Measurements from ENCODE around the gene PPARD. TPM values are rescaled to one million over a fixed set of nuclear protein-coding genes. Genes with fewer than 3 reads are reported as not detected.

Gene PPARD
- total RNA-seq, 4 donors from 2014 or later, result 22.6 to 33.8 (median 27.1) TPM

DNA sequence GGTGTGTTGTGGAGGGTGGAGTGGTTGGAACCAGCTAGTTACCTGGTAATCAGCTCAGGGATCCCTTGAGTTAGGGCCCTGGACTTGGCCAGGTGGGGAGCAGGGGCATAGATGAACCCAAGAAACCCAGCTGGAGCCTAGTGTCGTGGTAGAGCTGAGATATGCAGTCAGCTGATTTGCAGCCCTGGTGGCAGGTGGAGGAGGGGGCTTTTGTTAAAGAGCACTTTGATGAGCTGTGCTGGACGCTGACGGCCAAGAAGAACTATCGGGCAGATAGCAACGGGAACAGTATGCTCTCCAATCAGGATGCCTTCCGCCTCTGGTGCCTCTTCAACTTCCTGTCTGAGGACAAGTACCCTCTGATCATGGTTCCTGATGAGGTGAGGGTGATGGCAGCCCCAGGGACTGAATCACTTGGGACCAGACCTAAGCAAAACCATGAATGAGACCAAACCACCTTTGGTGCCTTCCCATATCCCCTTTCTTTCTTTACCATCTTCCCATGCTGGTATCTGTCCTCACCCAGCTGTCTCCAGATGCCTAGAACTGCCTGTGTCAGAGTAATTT lies 32.0 kb upstream of the PPARD start:
- TF ChIP-seq, protein P1, sequence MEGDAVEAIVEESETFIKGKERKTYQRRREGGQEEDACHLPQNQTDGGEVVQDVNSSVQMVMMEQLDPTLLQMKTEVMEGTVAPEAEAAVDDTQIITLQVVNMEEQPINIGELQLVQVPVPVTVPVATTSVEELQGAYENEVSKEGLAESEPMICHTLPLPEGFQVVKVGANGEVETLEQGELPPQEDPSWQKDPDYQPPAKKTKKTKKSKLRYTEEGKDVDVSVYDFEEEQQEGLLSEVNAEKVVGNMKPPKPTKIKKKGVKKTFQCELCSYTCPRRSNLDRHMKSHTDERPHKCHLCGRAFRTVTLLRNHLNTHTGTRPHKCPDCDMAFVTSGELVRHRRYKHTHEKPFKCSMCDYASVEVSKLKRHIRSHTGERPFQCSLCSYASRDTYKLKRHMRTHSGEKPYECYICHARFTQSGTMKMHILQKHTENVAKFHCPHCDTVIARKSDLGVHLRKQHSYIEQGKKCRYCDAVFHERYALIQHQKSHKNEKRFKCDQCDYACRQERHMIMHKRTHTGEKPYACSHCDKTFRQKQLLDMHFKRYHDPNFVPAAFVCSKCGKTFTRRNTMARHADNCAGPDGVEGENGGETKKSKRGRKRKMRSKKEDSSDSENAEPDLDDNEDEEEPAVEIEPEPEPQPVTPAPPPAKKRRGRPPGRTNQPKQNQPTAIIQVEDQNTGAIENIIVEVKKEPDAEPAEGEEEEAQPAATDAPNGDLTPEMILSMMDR (IDR thresholded peaks at IDR 0.05), result no peak
- TF ChIP-seq POLR2A (IDR thresholded peaks at IDR 0.05), result no peak
- intact Hi-C loops (cut with DNase I; ENCODE audit: low total_unique reads), result no loop called here
- DNase-seq (ENCODE audit: low spot score in 2 of 2), result peak in 1 of 2 donors; percentile 75
- H3K4me3 ChIP-seq (ENCODE audit: low read depth, poor library complexity, severe bottlenecking), result no peak overlapping the region
- WGBS, 2 donors, result 82 to 84% methylated on average over 6 of the region's 6 CpGs

DNA sequence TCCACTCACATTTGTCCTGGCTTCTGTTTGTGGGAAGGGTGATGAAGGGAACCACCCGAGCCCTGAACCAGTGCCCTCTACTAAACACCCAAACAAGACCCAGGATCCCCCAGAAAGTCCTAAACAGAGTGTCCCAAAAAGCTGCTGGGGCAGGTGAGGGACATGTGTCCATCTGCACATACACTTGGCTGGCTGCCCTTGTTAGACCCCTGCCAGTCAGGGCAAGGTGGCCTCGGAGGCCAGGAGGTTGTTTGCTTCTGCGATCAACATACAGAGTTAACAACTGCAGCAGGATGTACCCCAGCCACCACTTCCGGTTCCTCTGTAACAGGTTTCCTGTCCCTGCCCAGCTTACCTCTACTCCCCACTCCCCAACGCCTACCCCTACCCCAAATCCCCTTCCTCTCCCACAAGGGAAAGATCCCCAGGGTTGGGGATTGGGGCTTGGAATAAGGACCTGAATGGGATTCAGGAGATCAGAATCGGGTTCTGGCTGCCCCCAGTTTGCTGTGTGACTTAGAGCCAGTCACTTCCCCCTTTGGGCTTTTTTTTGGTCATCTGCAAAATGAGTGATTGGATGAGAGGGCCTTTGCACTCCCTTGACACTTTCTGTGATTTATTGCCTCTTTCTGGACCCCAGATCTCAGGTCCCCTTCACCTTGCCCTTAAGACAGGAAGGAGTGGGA lies 30.8 kb upstream of the PPARD start:
- H3K4me3 ChIP-seq (ENCODE audit: low read depth, poor library complexity, severe bottlenecking), result no peak overlapping the region
- intact Hi-C loops (cut with DNase I; ENCODE audit: low total_unique reads), result no loop called here
- WGBS, 2 donors, result 67 to 69% methylated on average over 6 of the region's 6 CpGs
- DNase-seq (ENCODE audit: low spot score in 2 of 2), result no peak
- TF ChIP-seq, protein P1 (IDR thresholded peaks at IDR 0.05), result no peak
- TF ChIP-seq POLR2A (IDR thresholded peaks at IDR 0.05), result no peak

DNA sequence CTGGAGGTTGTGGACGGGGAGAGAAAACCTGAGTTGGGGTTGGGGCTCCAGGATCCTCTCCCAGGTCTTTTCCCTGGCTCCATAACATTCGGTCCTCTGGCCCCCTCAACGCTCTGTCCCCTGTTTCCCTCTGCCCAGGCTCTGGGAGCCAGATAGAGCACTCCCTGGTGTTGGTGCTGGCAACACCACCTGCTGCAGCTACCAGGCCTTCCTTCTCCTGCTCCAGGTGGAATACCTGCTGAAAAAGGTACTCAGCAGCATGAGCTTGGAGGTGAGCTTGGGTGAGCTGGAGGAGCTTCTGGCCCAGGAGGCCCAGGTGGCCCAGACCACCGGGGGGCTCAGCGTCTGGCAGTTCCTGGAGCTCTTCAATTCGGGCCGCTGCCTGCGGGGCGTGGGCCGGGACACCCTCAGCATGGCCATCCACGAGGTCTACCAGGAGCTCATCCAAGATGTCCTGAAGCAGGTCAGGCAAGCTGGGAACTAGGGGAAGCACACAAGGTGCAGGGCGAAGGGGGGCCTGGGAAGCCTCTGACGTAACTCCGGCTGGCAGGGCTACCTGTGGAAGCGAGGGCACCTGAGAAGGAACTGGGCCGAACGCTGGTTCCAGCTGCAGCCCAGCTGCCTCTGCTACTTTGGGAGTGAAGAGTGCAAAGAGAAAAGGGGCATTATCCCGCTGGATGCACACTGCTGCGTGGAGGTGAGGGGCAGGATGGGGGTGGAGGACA lies 30.1 kb upstream of the PPARD start:
- H3K4me3 ChIP-seq (ENCODE audit: low read depth, poor library complexity, severe bottlenecking), result no peak overlapping the region
- WGBS, 2 donors, result 89 to 90% methylated on average over 19 of the region's 19 CpGs
- no peak for TF ChIP-seq POLR2A (IDR thresholded peaks at IDR 0.05)
- TF ChIP-seq, protein P1 (IDR thresholded peaks at IDR 0.05), result no peak
- DNase-seq (ENCODE audit: low spot score in 2 of 2), result no peak
- intact Hi-C loops (cut with DNase I; ENCODE audit: low total_unique reads), result no loop called here

DNA sequence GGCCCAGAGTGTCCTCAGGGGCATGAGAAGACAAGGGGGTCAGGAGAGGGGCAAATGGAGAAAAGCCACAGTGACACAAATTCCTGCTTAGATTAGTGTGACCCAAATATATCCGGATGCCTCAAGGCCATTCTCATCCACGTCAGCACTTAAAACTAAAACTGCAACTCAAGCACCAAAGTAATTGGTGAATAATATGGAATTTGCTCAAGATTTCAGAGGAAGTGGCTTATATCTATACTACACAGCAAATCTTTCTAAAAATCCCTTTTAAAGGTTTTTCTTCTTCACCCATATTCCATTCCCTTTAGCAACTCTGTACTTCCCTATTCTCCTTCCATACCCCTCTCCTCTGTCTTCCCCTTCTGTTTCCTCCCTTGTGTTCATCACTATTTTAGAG lies 29.6 kb upstream of the PPARD start:
- H3K4me3 ChIP-seq (ENCODE audit: low read depth, poor library complexity, severe bottlenecking), result no peak overlapping the region
- intact Hi-C loops (cut with DNase I; ENCODE audit: low total_unique reads), result no loop called here
- 25 to 36% methylated on average over 2 of the region's 2 CpGs for WGBS, 2 donors
- DNase-seq (ENCODE audit: low spot score in 2 of 2), result no peak
- TF ChIP-seq, protein P1 (IDR thresholded peaks at IDR 0.05), result no peak
- no peak for TF ChIP-seq POLR2A (IDR thresholded peaks at IDR 0.05)

DNA sequence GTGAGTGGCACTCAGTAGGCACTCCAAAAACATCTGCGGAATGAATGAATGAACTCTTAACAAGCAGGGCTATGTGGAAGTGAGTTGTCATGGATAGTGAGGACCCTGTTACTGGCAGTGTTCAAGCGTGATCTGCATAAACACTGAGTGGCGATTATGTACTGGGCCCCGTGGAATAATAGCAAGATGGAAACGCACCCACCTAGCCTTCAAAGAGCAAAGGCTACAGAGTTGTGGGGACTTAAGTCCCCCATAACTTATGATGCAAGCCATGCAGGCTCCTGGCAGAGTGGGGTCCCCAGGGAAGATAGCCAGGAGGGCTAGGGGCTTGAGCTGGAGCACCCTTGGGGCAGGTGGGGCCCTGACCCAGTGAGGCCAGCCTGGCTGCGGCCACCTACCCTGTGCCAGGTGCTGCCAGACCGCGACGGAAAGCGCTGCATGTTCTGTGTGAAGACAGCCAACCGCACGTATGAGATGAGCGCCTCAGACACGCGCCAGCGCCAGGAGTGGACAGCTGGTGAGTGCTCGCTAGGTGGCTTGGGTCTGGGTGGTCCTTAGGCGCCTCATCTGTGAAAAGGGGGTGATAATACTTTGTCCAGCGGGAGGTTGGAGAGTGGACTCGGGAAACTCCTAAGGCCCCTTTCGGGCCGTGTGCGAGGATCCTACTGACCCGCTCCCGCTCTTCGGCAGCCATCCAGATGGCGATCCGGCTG lies 24.7 kb upstream of the PPARD start:
- TF ChIP-seq POLR2A (IDR thresholded peaks at IDR 0.05), result no peak
- DNase-seq (ENCODE audit: low spot score in 2 of 2), result no peak
- H3K4me3 ChIP-seq (ENCODE audit: low read depth, poor library complexity, severe bottlenecking), result no peak overlapping the region

More for the DNA sequence above, 24.7 kb upstream of the PPARD start:
- WGBS, 2 donors, result 43 to 46% methylated on average over 18 to 28 of the region's 28 CpGs
- intact Hi-C loops (cut with DNase I; ENCODE audit: low total_unique reads), result no loop called here

All from lower leg skin (tissue), 4 donors.